Measurements from ENCODE around the gene RPS10.

The RPS10 gene

GRCh38 chr6:34438705-34439104, 12.8 kb upstream of the RPS10 start:
- no peaks in the 10 kb centered on the region for H3K27me3 ChIP-seq (ENCODE audit: insufficient read depth, low read length, poor library complexity, severe bottlenecking)
- TF ChIP-seq CTCF (conservative IDR thresholded peaks at IDR 0.05; ENCODE audit: low read length), result no peak
- H4K20me1 ChIP-seq (ENCODE audit: insufficient read depth, low read length, poor library complexity, severe bottlenecking), result no peaks in the 10 kb centered on the region
- H3K9ac ChIP-seq (ENCODE audit: low read depth, low read length, poor library complexity, severe bottlenecking), result no peak overlapping the region
- no peaks in the 10 kb centered on the region for H3K9me2 ChIP-seq (replicated peaks; ENCODE audit: low read depth, low read length)
- no peak overlapping the region for H2AFZ ChIP-seq (ENCODE audit: low read length)
- no peak overlapping the region for H3K4me3 ChIP-seq (ENCODE audit: low read length, poor library complexity, severe bottlenecking)
- H3K79me2 ChIP-seq (ENCODE audit: insufficient read depth, low read length), result no peaks in the 10 kb centered on the region
- no peaks in the 10 kb centered on the region for H3K9me3 ChIP-seq (ENCODE audit: insufficient read depth, low read depth, low read length)
- no peaks in the 10 kb centered on the region for H3K36me3 ChIP-seq (ENCODE audit: insufficient read depth, low read length)
- H3F3A ChIP-seq (ENCODE audit: low read depth), result no peaks in the 10 kb centered on the region
- no peak overlapping the region for H3K4me2 ChIP-seq (ENCODE audit: low read depth, low read length, poor library complexity, severe bottlenecking)
- no peaks in the 10 kb centered on the region for H3K4me1 ChIP-seq (ENCODE audit: insufficient read depth, low read length, poor library complexity, severe bottlenecking)

- TF ChIP-seq CTCF (conservative IDR thresholded peaks at IDR 0.05; ENCODE audit: low read length), result no peak
- no peak for TF ChIP-seq EZH2phosphoT487 (IDR thresholded peaks at IDR 0.05; ENCODE audit: borderline replicate concordance)
- H3K4me1 ChIP-seq (ENCODE audit: insufficient read depth, low read length, poor library complexity, severe bottlenecking), result no peaks in the 10 kb centered on the region
- no peaks in the 10 kb centered on the region for H4K20me1 ChIP-seq (ENCODE audit: insufficient read depth, low read length, poor library complexity, severe bottlenecking)
- H3K79me2 ChIP-seq (ENCODE audit: insufficient read depth, low read length), result no peaks in the 10 kb centered on the region
- H3F3A ChIP-seq (ENCODE audit: low read depth), result no peaks in the 10 kb centered on the region
- no peaks in the 10 kb centered on the region for H3K27me3 ChIP-seq (ENCODE audit: insufficient read depth, low read length, poor library complexity, severe bottlenecking)
- no peaks in the 10 kb centered on the region for H3K9me2 ChIP-seq (replicated peaks; ENCODE audit: low read depth, low read length)
- H2AFZ ChIP-seq (ENCODE audit: low read length), result no peak overlapping the region
- no peak overlapping the region for H3K4me3 ChIP-seq (ENCODE audit: low read length, poor library complexity, severe bottlenecking)
- H3K4me2 ChIP-seq (ENCODE audit: low read depth, low read length, poor library complexity, severe bottlenecking), result no peak overlapping the region
- H3K9ac ChIP-seq (ENCODE audit: low read depth, low read length, poor library complexity, severe bottlenecking), result no peak overlapping the region
- H3K36me3 ChIP-seq (ENCODE audit: insufficient read depth, low read length), result no peaks in the 10 kb centered on the region
- no peaks in the 10 kb centered on the region for H3K9me3 ChIP-seq (ENCODE audit: insufficient read depth, low read depth, low read length)
Observed at GRCh38 chr6:34437644-34437970, 11.7 kb upstream of the RPS10 start.

GRCh38 chr6:34436803-34437643, 11.2 kb upstream of the RPS10 start:
- Histone ChIP-seq H2AFZ (ENCODE audit: low read length) (no peak overlapping the region), H3F3A (ENCODE audit: low read depth) (no peaks in the 10 kb centered on the region), H3K4me1 (ENCODE audit: insufficient read depth, low read length, poor library complexity, severe bottlenecking) (no peaks in the 10 kb centered on the region), H3K9ac (ENCODE audit: low read depth, low read length, poor library complexity, severe bottlenecking) (no peak overlapping the region), H3K4me3 (ENCODE audit: low read length, poor library complexity, severe bottlenecking) (no peak overlapping the region), H4K20me1 (ENCODE audit: insufficient read depth, low read length, poor library complexity, severe bottlenecking) (no peaks in the 10 kb centered on the region), H3K27me3 (ENCODE audit: insufficient read depth, low read length, poor library complexity, severe bottlenecking) (no peaks in the 10 kb centered on the region), H3K4me2 (ENCODE audit: low read depth, low read length, poor library complexity, severe bottlenecking) (no peak overlapping the region), H3K9me3 (ENCODE audit: insufficient read depth, low read depth, low read length) (no peaks in the 10 kb centered on the region), H3K79me2 (ENCODE audit: insufficient read depth, low read length) (no peaks in the 10 kb centered on the region), H3K36me3 (ENCODE audit: insufficient read depth, low read length) (no peaks in the 10 kb centered on the region), H3K9me2 (replicated peaks; ENCODE audit: low read depth, low read length) (no peaks in the 10 kb centered on the region)
- TF ChIP-seq CTCF (conservative IDR thresholded peaks at IDR 0.05; ENCODE audit: low read length) (no peak), EZH2phosphoT487 (IDR thresholded peaks at IDR 0.05; ENCODE audit: borderline replicate concordance) (no peak)

Data from Loucy (cell line).